Sigmoid colon (tissue), 4 donors: ENCODE results near the gene MLPH.

Experiments used
- CTCF ChIP-seq, 4 experiments: fragments of 450-650 bp in 3 of 4; fragments of 200-600 bp in 1 of 4; IDR thresholded peaks; one replicate each; pipeline ENCODE4 v1.5.1; 2016 to 2019; ENCODE audit warnings: antibody characterized with exemption in 4 of 4, mild to moderate bottlenecking in 3 of 4, moderate library complexity in 2 of 4
- EP300 ChIP-seq, 4 donors: sonication (generic); formaldehyde crosslinking; IDR thresholded peaks; one replicate each; pipeline ENCODE4 v1.6.1; 2017; ENCODE audit warnings: antibody characterized with exemption in 4 of 4
- POLR2A ChIP-seq, 2 donors: fragments of 450-650 bp; IDR thresholded peaks; one replicate each; pipeline ENCODE4 v1.6.1; 2016; ENCODE audit warnings: antibody characterized with exemption in 2 of 2, mild to moderate bottlenecking in 2 of 2, moderate library complexity in 2 of 2
- POLR2AphosphoS5 ChIP-seq, 4 donors: sonication (generic); formaldehyde crosslinking; IDR thresholded peaks; one replicate each; pipeline ENCODE4 v1.6.1; 2017; ENCODE audit warnings: antibody characterized with exemption in 4 of 4

- TF ChIP-seq CTCF (IDR thresholded peaks at IDR 0.05) (no peak), POLR2A (IDR thresholded peaks at IDR 0.05) (no peak), POLR2AphosphoS5 (IDR thresholded peaks at IDR 0.05) (no peak), EP300 (IDR thresholded peaks at IDR 0.05) (no peak)
Measured at GRCh38 chr2:237555560-237555959, 68.5 kb downstream of the MLPH start.
